ENCODE results near the gene PPP4C. TPM values are rescaled to one million over a fixed set of nuclear protein-coding genes. Genes with fewer than 3 reads are reported as not detected.

The PPP4C gene
- total and polyA plus RNA-seq, 4 experiments from 2014 or later, result 75.8 to 276 (median 127) TPM

GRCh38 chr16:30090610-30091331 is 15.0 kb downstream of the PPP4C start:
- H3K36me3 Mint-ChIP-seq, result peaks cover 22 to 30% of the 10 kb centered on the region in 2 donors
- intact Hi-C loops (cut with micrococcal nuclease), result loop anchor here (1.0 kb wide), 2 partner anchors 25 to 37 kb away; partner anchors contain the start of gene ALDOA
- no peak overlapping the region for H3K27ac ChIP-seq (ENCODE audit: low read depth, low read length)

GRCh38 chr16:30091474-30092372 is 15.9 kb downstream of the PPP4C start, which contains the start of gene TBX6:
Gene TBX6 (minus strand): TSS chr16:30091924. CDS start chr16:30091193, 731 bp downstream.
- H3K27ac ChIP-seq (ENCODE audit: low read depth, low read length), result peak within 1 kb of the TSS; percentile 75

More at GRCh38 chr16:30090610-30091331, 15.0 kb downstream of the PPP4C start:
- peak overlapping the region in 7 of 8 donors; percentile 33 to 85 (median 61) for H3K4me3 Mint-ChIP-seq
- POLR2A ChIA-PET (ENCODE audit: partially characterized antibody), result interaction anchor here (0.8 to 13.6 kb wide), 14 partner anchors 12 to 317 kb away, joined by 3 to 404 read pairs (median 15); partner anchors contain the start of genes ALDOA, CORO1A, GDPD3 and KIF22
- DNase-seq, result no peak
- peaks cover 56% of the 10 kb centered on the region for H3K4me1 ChIP-seq (ENCODE audit: insufficient read depth, low read length)
- no peaks in the 10 kb centered on the region for H3K27me3 Mint-ChIP-seq
- H3K4me3 ChIP-seq (ENCODE audit: low read length in 2 of 2), result no peak overlapping the region
- H3K36me3 ChIP-seq (ENCODE audit: insufficient read depth, low read length), result peaks cover 13% of the 10 kb centered on the region
- no peaks in the 10 kb centered on the region for H3K9me3 ChIP-seq (ENCODE audit: control insufficient read depth in 1 of 2, low read length in 2 of 2)
- peaks cover 26 to 60% (median 41%) of the 10 kb centered on the region in 4 donors for H3K4me1 Mint-ChIP-seq
- CTCF ChIA-PET (ENCODE audit: partially characterized antibody), result interaction anchor here (1.0 to 6.3 kb wide), 15 partner anchors 12 to 507 kb away, joined by 3 to 60 read pairs (median 8); partner anchors contain the start of genes ALDOA, CORO1A and PPP4C
- no peaks in the 10 kb centered on the region for H3K27me3 ChIP-seq (ENCODE audit: insufficient read depth, low read length)
- H3K27ac Mint-ChIP-seq, result peak overlapping the region in 4 of 7 donors; percentile 64 to 81 (median 75)
- no peaks in the 10 kb centered on the region for H3K9me3 Mint-ChIP-seq

GRCh38 chr16:30092373-30093010 is 16.7 kb downstream of the PPP4C start:
- intact Hi-C loops (cut with micrococcal nuclease), result loop anchor here (1.0 kb wide), 1 partner anchor 317 kb away; no protein-coding TSS in a partner anchor
- H3K4me1 Mint-ChIP-seq, result peaks cover 28 to 65% (median 45%) of the 10 kb centered on the region in 4 donors
- H3K36me3 Mint-ChIP-seq, result peaks cover 27 to 40% of the 10 kb centered on the region in 2 donors

More at GRCh38 chr16:30091474-30092372, 15.9 kb downstream of the PPP4C start, which contains the start of gene TBX6:
- Mint-ChIP-seq H3K36me3 (peaks cover 22 to 33% of the 10 kb centered on the region in 2 donors), H3K27ac (peak within 1 kb of the TSS; percentile 84 to 98 (median 95)), H3K27me3 (no peaks in the 10 kb centered on the region), H3K4me1 (peaks cover 27 to 65% (median 42%) of the 10 kb centered on the region in 4 donors), H3K9me3 (peaks cover 0 to 5% (median 3%) of the 10 kb centered on the region in 8 donors), H3K4me3 (peak within 1 kb of the TSS; percentile 87 to 95 (median 90))
- intact Hi-C loops (cut with micrococcal nuclease), result loop anchor here (1.0 kb wide), 3 partner anchors 26 to 318 kb away; partner anchors contain the start of gene ALDOA
- peaks cover 3 to 4% of the 10 kb centered on the region in 2 donors for H3K9me3 ChIP-seq (ENCODE audit: control insufficient read depth in 1 of 2, low read length in 2 of 2)
- H3K4me3 ChIP-seq (ENCODE audit: low read length in 2 of 2), result peak within 1 kb of the TSS in 1 of 2 donors; percentile 72
- no peaks in the 10 kb centered on the region for H3K27me3 ChIP-seq (ENCODE audit: insufficient read depth, low read length)
- peaks cover 60% of the 10 kb centered on the region for H3K4me1 ChIP-seq (ENCODE audit: insufficient read depth, low read length)
- peak; percentile 90 to 93 (median 91) for DNase-seq
- CTCF ChIA-PET (ENCODE audit: partially characterized antibody), result interaction anchor here (0.6 to 6.3 kb wide), 33 partner anchors 8 to 506 kb away, joined by 3 to 60 read pairs (median 4); partner anchors contain the start of genes ALDOA, CORO1A, GDPD3 and MAPK3
- POLR2A ChIA-PET (ENCODE audit: partially characterized antibody), result interaction anchor here (0.6 to 13.6 kb wide), 26 partner anchors 11 to 467 kb away, joined by 3 to 404 read pairs (median 6); partner anchors contain the start of genes ALDOA, CORO1A, DCTPP1 and GDPD3
- peaks cover 13% of the 10 kb centered on the region for H3K36me3 ChIP-seq (ENCODE audit: insufficient read depth, low read length)

GRCh38 chr16:30094541-30095165 is 18.9 kb downstream of the PPP4C start:
- peaks cover 13% of the 10 kb centered on the region for H3K36me3 ChIP-seq (ENCODE audit: insufficient read depth, low read length)
- H3K27me3 ChIP-seq (ENCODE audit: insufficient read depth, low read length), result no peaks in the 10 kb centered on the region
- H3K4me3 ChIP-seq (ENCODE audit: low read length in 2 of 2), result peak overlapping the region; percentile 91 to 93
- peaks cover 35 to 44% of the 10 kb centered on the region in 2 donors for H3K36me3 Mint-ChIP-seq
- H3K4me1 ChIP-seq (ENCODE audit: insufficient read depth, low read length), result peaks cover 60% of the 10 kb centered on the region
- peak overlapping the region; percentile 62 for H3K27ac ChIP-seq (ENCODE audit: low read depth, low read length)
- intact Hi-C loops (cut with micrococcal nuclease), result no loop called here
- no peaks in the 10 kb centered on the region for H3K27me3 Mint-ChIP-seq
- POLR2A ChIA-PET (ENCODE audit: partially characterized antibody), result interaction anchor here (0.9 to 13.6 kb wide), 9 partner anchors 19 to 564 kb away, joined by 3 to 404 read pairs (median 7); partner anchors contain the start of genes ALDOA, CORO1A, FBRS and GDPD3
- H3K27ac Mint-ChIP-seq, result peak overlapping the region; percentile 83 to 96 (median 91)
- CTCF ChIA-PET (ENCODE audit: partially characterized antibody), result interaction anchor here (2.1 to 6.3 kb wide), 5 partner anchors 8 to 91 kb away, joined by 7 to 60 read pairs (median 48); partner anchors contain the start of genes ALDOA, CORO1A and PPP4C
- DNase-seq, result no peak
- H3K9me3 Mint-ChIP-seq, result peaks cover 0 to 31% (median 24%) of the 10 kb centered on the region in 8 donors
- peaks cover 28 to 55% (median 42%) of the 10 kb centered on the region in 4 donors for H3K4me1 Mint-ChIP-seq
- H3K9me3 ChIP-seq (ENCODE audit: control insufficient read depth in 1 of 2, low read length in 2 of 2), result peaks cover 16 to 20% of the 10 kb centered on the region in 2 donors
- H3K4me3 Mint-ChIP-seq, result peak overlapping the region; percentile 87 to 90 (median 89)

More at GRCh38 chr16:30092373-30093010, 16.7 kb downstream of the PPP4C start:
- Mint-ChIP-seq H3K4me3 (peak overlapping the region; percentile 87 to 95 (median 90)), H3K27ac (peak overlapping the region; percentile 84 to 98 (median 95)), H3K27me3 (no peaks in the 10 kb centered on the region), H3K9me3 (peaks cover 0 to 13% (median 11%) of the 10 kb centered on the region in 8 donors)
- Histone ChIP-seq H3K4me1 (ENCODE audit: insufficient read depth, low read length) (peaks cover 60% of the 10 kb centered on the region), H3K36me3 (ENCODE audit: insufficient read depth, low read length) (peaks cover 13% of the 10 kb centered on the region), H3K27me3 (ENCODE audit: insufficient read depth, low read length) (no peaks in the 10 kb centered on the region), H3K27ac (ENCODE audit: low read depth, low read length) (peak overlapping the region; percentile 75), H3K9me3 (ENCODE audit: control insufficient read depth in 1 of 2, low read length in 2 of 2) (peaks cover 10 to 11% of the 10 kb centered on the region in 2 donors), H3K4me3 (ENCODE audit: low read length in 2 of 2) (peak overlapping the region in 1 of 2 donors; percentile 72)
- CTCF ChIA-PET (ENCODE audit: partially characterized antibody), result interaction anchor here (0.6 to 6.3 kb wide), 30 partner anchors 8 to 325 kb away, joined by 3 to 60 read pairs (median 4); partner anchors contain the start of genes ALDOA, CORO1A, GDPD3 and MAPK3
- POLR2A ChIA-PET (ENCODE audit: partially characterized antibody), result interaction anchor here (0.6 to 13.6 kb wide), 25 partner anchors 10 to 1113 kb away, joined by 3 to 404 read pairs (median 6); partner anchors contain the start of genes ALDOA, CORO1A, DCTPP1 and GDPD3
- DNase-seq, result peak; percentile 59 to 88 (median 63)

GRCh38 chr16:30095166-30096078 is 19.6 kb downstream of the PPP4C start:
- ChIA-PET POLR2A (ENCODE audit: partially characterized antibody) (interaction anchor here (0.9 to 13.6 kb wide), 12 partner anchors 18 to 563 kb away, joined by 3 to 404 read pairs (median 4); partner anchors contain the start of genes ALDOA, CORO1A, DCTPP1 and FBRS), CTCF (ENCODE audit: partially characterized antibody) (interaction anchor here (5.4 kb wide), 1 partner anchor 90 kb away, joined by 59 read pairs; the partner anchor contains the start of gene CORO1A)
- peaks cover 13% of the 10 kb centered on the region for H3K36me3 ChIP-seq (ENCODE audit: insufficient read depth, low read length)
- peaks cover 0 to 31% (median 25%) of the 10 kb centered on the region in 8 donors for H3K9me3 Mint-ChIP-seq
- no peak for DNase-seq
- intact Hi-C loops (cut with micrococcal nuclease), result loop anchor here (1.0 to 2.0 kb wide), 2 partner anchors 27 to 30 kb away; partner anchors contain the start of genes ALDOA and MAPK3
- peaks cover 35 to 44% of the 10 kb centered on the region in 2 donors for H3K36me3 Mint-ChIP-seq
- peaks cover 16 to 20% of the 10 kb centered on the region in 2 donors for H3K9me3 ChIP-seq (ENCODE audit: control insufficient read depth in 1 of 2, low read length in 2 of 2)
- H3K27ac ChIP-seq (ENCODE audit: low read depth, low read length), result peak overlapping the region; percentile 62
- H3K4me1 ChIP-seq (ENCODE audit: insufficient read depth, low read length), result peaks cover 54% of the 10 kb centered on the region
- H3K4me1 Mint-ChIP-seq, result peaks cover 22 to 47% (median 35%) of the 10 kb centered on the region in 4 donors
- H3K27me3 ChIP-seq (ENCODE audit: insufficient read depth, low read length), result no peaks in the 10 kb centered on the region
- peak overlapping the region; percentile 91 to 93 for H3K4me3 ChIP-seq (ENCODE audit: low read length in 2 of 2)
- no peaks in the 10 kb centered on the region for H3K27me3 Mint-ChIP-seq
- H3K27ac Mint-ChIP-seq, result peak overlapping the region; percentile 83 to 96 (median 92)
- H3K4me3 Mint-ChIP-seq, result peak overlapping the region; percentile 87 to 90 (median 89)
